ENCODE measurements around the gene KCND2.

KCND2 gene

DNA sequence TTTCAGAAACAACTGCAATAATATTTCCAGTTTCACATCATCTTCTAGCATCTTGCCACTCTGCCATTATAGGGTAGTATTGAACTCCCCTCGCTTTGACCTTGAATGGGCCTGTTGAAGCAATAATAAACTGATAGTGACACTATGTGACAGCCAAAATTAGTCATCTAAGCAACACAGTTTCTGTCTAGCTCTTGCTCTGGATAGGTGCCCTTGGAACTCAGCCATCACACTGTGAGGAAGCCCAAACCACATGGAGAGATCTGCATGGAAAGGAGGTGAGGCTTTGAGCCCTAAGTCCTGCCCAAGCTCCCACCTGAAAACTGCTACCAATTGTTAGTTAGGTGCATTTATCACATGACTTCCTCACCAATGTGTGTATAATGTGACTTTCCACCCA, 18.1 kb upstream of the KCND2 start:
- DNase-seq (ENCODE audit: low read depth) = no peak
- H3K4me3 ChIP-seq (ENCODE audit: low read length) = no peak overlapping the region
- TF ChIP-seq, protein P1, sequence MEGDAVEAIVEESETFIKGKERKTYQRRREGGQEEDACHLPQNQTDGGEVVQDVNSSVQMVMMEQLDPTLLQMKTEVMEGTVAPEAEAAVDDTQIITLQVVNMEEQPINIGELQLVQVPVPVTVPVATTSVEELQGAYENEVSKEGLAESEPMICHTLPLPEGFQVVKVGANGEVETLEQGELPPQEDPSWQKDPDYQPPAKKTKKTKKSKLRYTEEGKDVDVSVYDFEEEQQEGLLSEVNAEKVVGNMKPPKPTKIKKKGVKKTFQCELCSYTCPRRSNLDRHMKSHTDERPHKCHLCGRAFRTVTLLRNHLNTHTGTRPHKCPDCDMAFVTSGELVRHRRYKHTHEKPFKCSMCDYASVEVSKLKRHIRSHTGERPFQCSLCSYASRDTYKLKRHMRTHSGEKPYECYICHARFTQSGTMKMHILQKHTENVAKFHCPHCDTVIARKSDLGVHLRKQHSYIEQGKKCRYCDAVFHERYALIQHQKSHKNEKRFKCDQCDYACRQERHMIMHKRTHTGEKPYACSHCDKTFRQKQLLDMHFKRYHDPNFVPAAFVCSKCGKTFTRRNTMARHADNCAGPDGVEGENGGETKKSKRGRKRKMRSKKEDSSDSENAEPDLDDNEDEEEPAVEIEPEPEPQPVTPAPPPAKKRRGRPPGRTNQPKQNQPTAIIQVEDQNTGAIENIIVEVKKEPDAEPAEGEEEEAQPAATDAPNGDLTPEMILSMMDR (conservative IDR thresholded peaks at IDR 0.05; ENCODE audit: low read depth, low read length) = no peak

DNA sequence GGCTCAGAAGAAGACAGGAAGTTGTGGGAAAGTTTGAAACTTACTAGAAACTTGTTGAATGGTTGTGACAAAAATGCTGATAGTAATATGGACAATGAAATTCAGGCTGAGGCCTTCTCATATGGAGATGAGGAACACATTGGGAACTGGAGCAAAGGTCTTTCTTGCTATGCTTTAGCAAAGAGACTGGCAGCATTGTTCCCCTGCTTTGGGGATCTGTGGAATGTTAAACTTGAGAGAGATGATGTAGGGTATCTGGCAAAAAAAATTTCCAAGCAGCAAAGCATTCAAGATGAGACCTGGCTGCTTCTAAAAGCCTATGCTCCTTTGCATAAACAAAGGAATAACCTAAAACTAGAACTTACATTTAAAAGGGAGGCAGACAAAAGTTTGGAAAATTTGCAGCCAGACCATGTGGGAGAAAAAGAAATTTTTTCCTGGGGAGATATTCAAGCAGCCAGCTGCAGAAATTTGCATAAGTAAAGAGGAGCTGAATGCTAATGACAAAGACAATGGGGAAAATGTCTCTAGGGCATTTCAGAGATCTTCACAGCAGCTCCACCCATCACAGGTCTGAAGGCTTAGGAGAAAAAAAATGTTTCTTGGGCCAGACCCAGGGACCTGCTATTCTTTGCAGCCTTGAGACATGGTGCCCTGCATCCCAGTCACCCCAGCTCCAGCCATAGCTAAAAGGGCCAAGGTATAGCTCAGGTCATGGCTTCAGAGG, 16.5 kb upstream of the KCND2 start:
- TF ChIP-seq, protein P1 (conservative IDR thresholded peaks at IDR 0.05; ENCODE audit: low read depth, low read length) = no peak
- H3K4me3 ChIP-seq (ENCODE audit: low read length) = no peak overlapping the region

GRCh38 chr7:120259386-120259785, 13.6 kb upstream of the KCND2 start:
- TF ChIP-seq, protein P1 (conservative IDR thresholded peaks at IDR 0.05; ENCODE audit: low read depth, low read length) = no peak

More for the DNA sequence above, 16.5 kb upstream of the KCND2 start:
- DNase-seq (ENCODE audit: low read depth) = no peak

DNA sequence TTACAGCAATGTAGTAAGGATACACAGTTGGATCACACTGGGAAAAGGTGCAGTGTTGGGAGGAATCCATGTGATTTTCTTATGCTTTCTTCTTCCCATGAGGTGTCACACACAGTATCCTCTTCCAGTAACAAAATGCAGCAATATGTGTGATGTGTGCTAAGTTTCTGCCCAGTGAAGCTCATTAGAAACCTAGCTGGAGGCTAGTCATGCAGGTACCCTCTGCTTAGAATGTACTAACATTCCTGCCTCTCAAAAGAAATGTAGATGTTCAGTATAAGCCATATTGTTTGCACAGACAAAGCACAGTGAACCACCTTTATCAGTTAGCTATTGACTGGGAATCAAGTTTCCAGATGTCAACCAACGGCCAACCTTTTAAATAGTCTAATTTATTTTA, 12.9 kb upstream of the KCND2 start:
- TF ChIP-seq, protein P1 (conservative IDR thresholded peaks at IDR 0.05; ENCODE audit: low read depth, low read length) = no peak
- DNase-seq (ENCODE audit: low read depth) = no peak
- H3K4me3 ChIP-seq (ENCODE audit: low read length) = no peak overlapping the region

More at GRCh38 chr7:120259386-120259785, 13.6 kb upstream of the KCND2 start:
- DNase-seq (ENCODE audit: low read depth) = no peak
- H3K4me3 ChIP-seq (ENCODE audit: low read length) = no peak overlapping the region

DNA sequence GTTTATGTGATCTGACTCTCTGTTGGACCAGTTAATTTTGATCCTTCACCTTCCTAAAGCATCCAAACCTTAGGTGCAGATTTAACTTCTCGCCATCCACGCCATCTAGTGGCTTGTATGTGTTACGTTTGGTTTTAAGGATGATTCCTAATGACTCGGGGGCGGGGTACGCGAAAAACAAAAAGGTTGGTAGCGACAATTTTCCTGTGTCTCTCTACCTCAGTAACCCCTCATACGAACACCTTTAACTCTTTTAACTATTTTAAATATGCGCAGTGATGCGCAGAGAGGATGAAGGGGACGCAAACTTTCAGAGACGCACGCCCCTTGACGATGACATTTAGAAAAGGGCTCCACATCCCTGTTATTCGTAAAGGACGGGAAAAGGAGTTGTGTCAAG, 714 bp upstream of the KCND2 start:
- no peak for DNase-seq (ENCODE audit: low read depth)
- TF ChIP-seq, protein P1 (conservative IDR thresholded peaks at IDR 0.05; ENCODE audit: low read depth, low read length) = peak; percentile 80
- peak overlapping the region; percentile 76 for H3K4me3 ChIP-seq (ENCODE audit: low read length)

GRCh38 chr7:120273476-120273975, 551 bp downstream of the KCND2 start:
- TF ChIP-seq, protein P1 (conservative IDR thresholded peaks at IDR 0.05; ENCODE audit: low read depth, low read length) = no peak

GRCh38 chr7:120274482-120274881, 1.5 kb downstream of the KCND2 start:
- no peak overlapping the region for H3K4me3 ChIP-seq (ENCODE audit: low read length)
- no peak for DNase-seq (ENCODE audit: low read depth)
- TF ChIP-seq, protein P1 (conservative IDR thresholded peaks at IDR 0.05; ENCODE audit: low read depth, low read length) = no peak

More at GRCh38 chr7:120273476-120273975, 551 bp downstream of the KCND2 start:
- H3K4me3 ChIP-seq (ENCODE audit: low read length) = peak overlapping the region; percentile 76
- DNase-seq (ENCODE audit: low read depth) = no peak
